Measurements from ENCODE around the gene OLA1.

The OLA1 gene

DNA sequence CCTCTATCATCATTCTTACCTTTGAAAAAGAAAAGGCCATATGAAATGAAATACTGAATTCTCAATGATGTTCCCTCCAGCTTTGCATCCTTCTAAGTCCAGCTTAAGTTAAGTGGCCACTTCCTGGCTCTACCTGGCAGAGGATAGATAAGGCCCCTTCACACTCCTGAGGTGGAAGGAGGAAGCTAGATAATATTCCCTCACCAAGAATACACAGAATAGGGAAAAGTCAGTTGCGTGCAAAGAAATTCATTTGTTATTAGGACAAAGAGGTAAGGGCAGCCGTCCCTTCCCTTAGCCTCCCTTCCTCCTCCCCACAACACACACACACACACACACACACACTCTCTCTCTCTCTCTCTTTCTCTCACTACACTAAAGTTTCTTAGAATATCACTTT lies 37.5 kb downstream of the OLA1 start:
- H3K4me3 ChIP-seq (replicated peaks; ENCODE audit: insufficient read depth, low read length) = no peak overlapping the region
- no peaks in the 10 kb centered on the region for H3K27me3 ChIP-seq (ENCODE audit: insufficient read depth, poor library complexity, severe bottlenecking)
- DNase-seq (ENCODE audit: low read depth in 1 of 2, low spot score in 1 of 2) = no peak
- TF ChIP-seq GABPA (IDR thresholded peaks at IDR 0.05; ENCODE audit: low read depth) = no peak
- no peak for TF ChIP-seq SPI1 (IDR thresholded peaks at IDR 0.05; ENCODE audit: borderline replicate concordance, low read depth)
- no peak for TF ChIP-seq CTCF (IDR thresholded peaks at IDR 0.05; ENCODE audit: insufficient read depth, low read length)
- TF ChIP-seq POLR2AphosphoS5 (IDR thresholded peaks at IDR 0.05; ENCODE audit: low read depth) = no peak
- TF ChIP-seq REST (IDR thresholded peaks at IDR 0.05; ENCODE audit: insufficient replicate concordance, low read depth) = no peak
- H3K27ac ChIP-seq (replicated peaks) = no peak overlapping the region

DNA sequence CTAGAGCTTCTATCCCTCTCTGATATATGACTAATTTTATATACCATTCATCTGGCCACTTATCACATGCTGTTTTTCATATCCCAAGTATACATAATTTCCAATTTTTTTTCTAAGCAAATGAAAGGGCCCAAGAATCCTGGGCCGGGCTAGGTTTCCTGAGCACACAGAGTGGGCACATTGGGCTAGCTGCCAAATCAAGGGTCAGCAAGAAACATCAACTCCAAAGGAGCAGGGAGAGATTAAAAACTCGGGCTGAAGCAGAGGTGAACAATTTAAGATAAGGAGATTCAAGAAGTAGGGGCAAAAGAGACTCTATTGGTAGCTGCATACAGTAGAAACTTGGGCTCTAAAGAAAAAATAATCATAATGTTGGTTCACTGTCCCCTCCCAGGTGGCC lies 39.0 kb downstream of the OLA1 start:
- H3K27ac ChIP-seq (replicated peaks) = no peak overlapping the region
- H3K4me3 ChIP-seq (replicated peaks; ENCODE audit: insufficient read depth, low read length) = no peak overlapping the region
- TF ChIP-seq SPI1 (IDR thresholded peaks at IDR 0.05; ENCODE audit: borderline replicate concordance, low read depth) = no peak
- no peak for TF ChIP-seq POLR2AphosphoS5 (IDR thresholded peaks at IDR 0.05; ENCODE audit: low read depth)
- no peak for TF ChIP-seq GABPA (IDR thresholded peaks at IDR 0.05; ENCODE audit: low read depth)
- no peak for TF ChIP-seq CTCF (IDR thresholded peaks at IDR 0.05; ENCODE audit: insufficient read depth, low read length)
- no peak for TF ChIP-seq REST (IDR thresholded peaks at IDR 0.05; ENCODE audit: insufficient replicate concordance, low read depth)
- no peak for DNase-seq (ENCODE audit: low read depth in 1 of 2, low spot score in 1 of 2)
- H3K27me3 ChIP-seq (ENCODE audit: insufficient read depth, poor library complexity, severe bottlenecking) = no peaks in the 10 kb centered on the region

GRCh38 chr2:174208026-174208425 lies 40.3 kb downstream of the OLA1 start:
- H3K4me3 ChIP-seq (replicated peaks; ENCODE audit: insufficient read depth, low read length) = no peak overlapping the region
- no peak for DNase-seq (ENCODE audit: low read depth in 1 of 2, low spot score in 1 of 2)
- TF ChIP-seq SPI1 (IDR thresholded peaks at IDR 0.05; ENCODE audit: borderline replicate concordance, low read depth) = no peak
- no peak for TF ChIP-seq REST (IDR thresholded peaks at IDR 0.05; ENCODE audit: insufficient replicate concordance, low read depth)
- TF ChIP-seq GABPA (IDR thresholded peaks at IDR 0.05; ENCODE audit: low read depth) = no peak
- TF ChIP-seq POLR2AphosphoS5 (IDR thresholded peaks at IDR 0.05; ENCODE audit: low read depth) = no peak
- no peak for TF ChIP-seq CTCF (IDR thresholded peaks at IDR 0.05; ENCODE audit: insufficient read depth, low read length)
- no peak overlapping the region for H3K27ac ChIP-seq (replicated peaks)
- H3K27me3 ChIP-seq (ENCODE audit: insufficient read depth, poor library complexity, severe bottlenecking) = no peaks in the 10 kb centered on the region
